ENCODE data around the gene RFLNA.

GRCh38 chr12:124308741-124309140 is 13.8 kb downstream of the RFLNA start:
- TF ChIP-seq CTCF (IDR thresholded peaks at IDR 0.05), result no peak
- TF ChIP-seq POLR2AphosphoS5 (IDR thresholded peaks at IDR 0.05), result no peak

All from prostate gland (tissue), 2 donors.